ENCODE results near the gene FCER1G. TPM values are rescaled to one million over a fixed set of nuclear protein-coding genes. Genes with fewer than 3 reads are reported as not detected.

Gene FCER1G
- total and polyA plus RNA-seq, 2 of the 8 experiments (the other 6 are each of a cell fraction or from before 2014, with no cell fraction given): 1.6 TPM; not detected in 1

- Histone ChIP-seq H3K27me3 (replicated peaks in 1 of 4; ENCODE audit: control insufficient read depth in 3 of 4, extremely low read depth in 1 of 4, insufficient read depth in 3 of 4, low read length in 3 of 4) (no peaks in the 10 kb centered on the region), H3K36me3 (ENCODE audit: control insufficient read depth in 2 of 4, insufficient read depth in 4 of 4, low read length in 3 of 4) (peaks cover 13 to 43% (median 35%) of the 10 kb centered on the region in 4 experiments), H2BK5ac (ENCODE audit: low read depth, low read length) (no peak overlapping the region), H3K18ac (ENCODE audit: extremely low read depth, low read length) (no peak overlapping the region), H3K79me2 (ENCODE audit: control insufficient read depth in 1 of 2, insufficient read depth in 2 of 2, low read length in 2 of 2) (peaks cover 0 to 4% of the 10 kb centered on the region in 2 experiments; a peak in 1 of 4 replicates), H4K5ac (ENCODE audit: insufficient read length, low read depth, low read length) (no peak overlapping the region), H2BK12ac (ENCODE audit: low read depth, low read length) (no peak overlapping the region), H4K8ac (ENCODE audit: extremely low read depth, insufficient read depth, low read length) (no peak overlapping the region), H3K14ac (ENCODE audit: insufficient read length) (no peak overlapping the region), H3K4me1 (replicated peaks in 1 of 4; ENCODE audit: control insufficient read depth in 3 of 4, insufficient read depth in 4 of 4, low read length in 3 of 4) (peaks cover 0 to 13% (median under 1%) of the 10 kb centered on the region in 4 experiments; a peak in 3 of 7 replicates), H3K23me2 (ENCODE audit: low read depth, low read length) (peaks cover 2% of the 10 kb centered on the region; the same call in 1 of the 2 replicates), H3K9me3 (ENCODE audit: insufficient read depth in 2 of 2, low read depth in 1 of 2, low read length in 1 of 2) (no peaks in the 10 kb centered on the region), H3K9ac (replicated peaks in 1 of 4; ENCODE audit: extremely low read depth in 1 of 4, low read depth in 3 of 4, low read length in 3 of 4) (no peak overlapping the region), H3K27ac (ENCODE audit: low read depth, low read length) (no peak overlapping the region), H3K4me3 (ENCODE audit: extremely low read depth in 1 of 4, insufficient read depth in 2 of 4, low read depth in 3 of 4, low read length in 4 of 4) (no peak overlapping the region), H4K91ac (replicated peaks; ENCODE audit: insufficient read length, low read length) (no peak overlapping the region), H3K23ac (ENCODE audit: insufficient read length) (no peak overlapping the region), H4K20me1 (replicated peaks in 1 of 2; ENCODE audit: control insufficient read depth in 1 of 2, insufficient read depth in 2 of 2, low read length in 2 of 2) (peaks cover 0 to 6% of the 10 kb centered on the region in 2 experiments), H2BK20ac (ENCODE audit: low read length) (no peak overlapping the region), H2BK120ac (replicated peaks; ENCODE audit: low read depth, low read length) (no peak overlapping the region), H3K56ac (replicated peaks; ENCODE audit: insufficient read length, low read depth, low read length) (no peak overlapping the region), H3K4ac (replicated peaks; ENCODE audit: insufficient read length, low read depth, low read length) (no peak overlapping the region), H3K79me1 (ENCODE audit: low read depth, low read length) (peaks cover 4% of the 10 kb centered on the region), H2AK5ac (ENCODE audit: low read depth, low read length) (no peak overlapping the region), H3K4me2 (ENCODE audit: insufficient read depth in 1 of 2, low read depth in 2 of 2, low read length in 2 of 2) (no peak overlapping the region), H2AFZ (ENCODE audit: low read length) (no peak overlapping the region), H2BK15ac (ENCODE audit: low read length) (no peak overlapping the region)
- no peak for DNase-seq (ENCODE audit: low read depth in 1 of 2, low spot score in 2 of 2)
- ChIA-PET POLR2A (ENCODE audit: partially characterized antibody) (no interaction called here), CTCF (ENCODE audit: partially characterized antibody) (no interaction called here)
- TF ChIP-seq CBX5 (IDR thresholded peaks at IDR 0.05; ENCODE audit: low read depth, low read length) (no peak), SP2 (IDR thresholded peaks at IDR 0.05; ENCODE audit: low read length) (no peak), YY1 (IDR thresholded peaks at IDR 0.05; ENCODE audit: low read depth, low read length) (no peak), HDAC2 (IDR thresholded peaks at IDR 0.05; ENCODE audit: borderline replicate concordance in 1 of 2, low read depth in 2 of 2, low read length in 2 of 2) (no peak), POLR2AphosphoS5 (IDR thresholded peaks at IDR 0.05; ENCODE audit: low read depth, low read length) (no peak), GABPA (IDR thresholded peaks at IDR 0.05; ENCODE audit: borderline replicate concordance, insufficient read depth, low read length) (no peak), JUND (IDR thresholded peaks at IDR 0.05; ENCODE audit: low read length) (no peak), POU5F1 (IDR thresholded peaks at IDR 0.05; ENCODE audit: low read depth, low read length) (no peak), RXRA (IDR thresholded peaks at IDR 0.05; ENCODE audit: insufficient read depth, low read depth, low read length) (no peak), ATF2 (IDR thresholded peaks at IDR 0.05; ENCODE audit: low read length) (no peak)
- FAIRE-seq: no peak
- WGBS, 2 experiments (ENCODE audit: extremely low coverage in 1 of 2, insufficient coverage in 1 of 2, insufficient read length in 1 of 2, insufficient replicate concordance in 2 of 2, low coverage in 1 of 2, low lambda C conversion rate in 2 of 2, missing lambda C conversion rate in 1 of 2): 92% methylated on average over 10 of the region's 11 CpGs; no CpG with 5 or more reads in 1 of the 2 experiments
Observed at GRCh38 chr1:161173711-161174110, 41.4 kb upstream of the FCER1G start.
